Skeletal muscle tissue (tissue), 4 donors: ENCODE results near the gene NPAS3. TPM values are rescaled to one million over a fixed set of nuclear protein-coding genes. Genes with fewer than 3 reads are reported as not detected.

Experiments used
- H3K27ac ChIP-seq: one replicate; pipeline ENCODE4 v1.7.0; 2013; ENCODE audit warnings: mild to moderate bottlenecking, low read depth, low read length, inconsistent platforms
- H3K27me3 ChIP-seq, 3 donors: one replicate each; pipeline ENCODE4 v1.7.0; 2013; ENCODE audit warnings: low read length in 3 of 3; ENCODE audit not compliant: control insufficient read depth in 3 of 3, insufficient read depth in 3 of 3
- H3K36me3 ChIP-seq, 3 donors: one replicate each; pipeline ENCODE4 v1.7.0; 2013; ENCODE audit warnings: low read length in 3 of 3; ENCODE audit not compliant: control insufficient read depth in 3 of 3, insufficient read depth in 3 of 3
- H3K4me1 ChIP-seq, 3 donors: one replicate each; pipeline ENCODE4 v1.7.0; 2013; ENCODE audit warnings: low read length in 3 of 3, mild to moderate bottlenecking in 3 of 3; ENCODE audit not compliant: control insufficient read depth in 3 of 3, insufficient read depth in 3 of 3
- H3K4me3 ChIP-seq, 3 donors: one replicate each; pipeline ENCODE4 v1.7.0; 2013; ENCODE audit warnings: low read length in 3 of 3
- H3K9ac ChIP-seq, 3 donors: one replicate each; pipeline ENCODE4 v1.7.0; 2013; ENCODE audit warnings: low read length in 3 of 3, mild to moderate bottlenecking in 3 of 3, moderate library complexity in 2 of 3, low read depth in 1 of 3
- H3K9me3 ChIP-seq, 3 donors: one replicate each; pipeline ENCODE4 v1.7.0; 2013; ENCODE audit warnings: low read length in 3 of 3; ENCODE audit not compliant: control insufficient read depth in 3 of 3
- total RNA-seq: library from RNA; depleted of rRNA; stranded (reverse); fragments of >200 nt; gene quantifications from one replicate; pipeline ENCODE4 v1.2.3, GENCODE V29; 2014
- donor health status: Osteomylitis.

NPAS3 gene
- total RNA-seq, 1 donor from 2014 or later: 9.9 TPM

DNA sequence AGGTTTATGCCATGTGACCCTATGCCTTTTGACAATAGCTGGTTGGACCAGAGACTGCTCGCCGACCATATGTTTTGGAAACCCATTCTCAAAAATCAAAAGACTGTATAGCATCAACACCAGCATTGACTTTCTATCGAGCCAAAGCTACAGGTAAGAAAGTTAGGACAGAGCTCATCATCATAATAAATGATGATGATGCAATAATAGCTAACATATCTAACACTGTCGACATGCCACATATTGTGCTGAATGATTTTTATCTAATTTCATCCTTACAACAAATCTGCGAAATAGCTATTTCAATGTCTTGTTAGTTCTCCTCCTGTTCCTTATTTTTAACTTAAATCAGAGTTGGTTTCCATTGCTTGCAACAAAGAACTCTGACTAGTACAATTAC, 909.3 kb downstream of the NPAS3 start:
- H3K27me3 ChIP-seq: peaks cover 0 to 3% (median 0%) of the 10 kb centered on the region in 3 donors
- H3K4me3 ChIP-seq: no peak overlapping the region
- H3K4me1 ChIP-seq: no peaks in the 10 kb centered on the region
- H3K27ac ChIP-seq: no peak overlapping the region
- H3K9ac ChIP-seq: no peak overlapping the region
- H3K36me3 ChIP-seq: no peaks in the 10 kb centered on the region
- no peaks in the 10 kb centered on the region for H3K9me3 ChIP-seq

DNA sequence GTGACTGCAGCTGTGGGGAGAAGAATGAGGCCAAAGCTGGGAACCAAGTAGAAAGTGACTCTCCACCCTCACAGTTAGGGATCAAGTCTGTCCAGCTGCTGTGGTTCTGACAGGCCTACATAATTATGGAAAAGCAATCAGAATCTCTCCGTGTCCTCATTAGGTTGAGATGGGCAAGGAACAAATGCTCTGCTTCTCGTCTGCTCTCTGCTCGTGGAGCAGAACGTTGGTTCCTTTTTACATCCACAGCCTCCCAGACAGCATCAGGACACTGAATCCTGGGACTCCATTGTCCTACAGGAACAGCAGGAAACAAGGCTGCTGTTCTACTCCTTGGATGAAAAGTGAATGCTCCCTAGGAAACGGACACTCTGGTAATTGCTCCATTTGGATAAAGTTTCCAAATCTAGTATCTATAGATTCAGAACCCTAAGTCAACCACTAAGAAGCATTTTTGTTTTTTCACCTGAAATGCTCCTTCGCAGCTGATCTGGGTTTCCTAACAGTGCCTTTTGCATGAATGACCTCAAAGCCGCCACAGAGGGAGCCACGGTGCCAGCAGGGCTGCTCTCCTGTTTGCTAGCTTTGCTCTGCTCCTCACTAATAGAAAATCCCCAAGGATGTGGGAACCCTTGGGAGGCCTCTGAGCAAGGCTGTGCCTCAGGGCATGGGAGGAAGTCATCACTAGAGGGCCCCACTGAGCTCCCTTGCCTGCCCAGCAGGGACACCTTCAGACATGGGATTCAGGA, 910.2 kb downstream of the NPAS3 start:
- peaks cover 0 to 3% (median 0%) of the 10 kb centered on the region in 3 donors for H3K27me3 ChIP-seq
- no peak overlapping the region for H3K4me3 ChIP-seq
- H3K27ac ChIP-seq: no peak overlapping the region
- no peaks in the 10 kb centered on the region for H3K9me3 ChIP-seq
- no peaks in the 10 kb centered on the region for H3K36me3 ChIP-seq
- H3K4me1 ChIP-seq: no peaks in the 10 kb centered on the region
- no peak overlapping the region for H3K9ac ChIP-seq

DNA sequence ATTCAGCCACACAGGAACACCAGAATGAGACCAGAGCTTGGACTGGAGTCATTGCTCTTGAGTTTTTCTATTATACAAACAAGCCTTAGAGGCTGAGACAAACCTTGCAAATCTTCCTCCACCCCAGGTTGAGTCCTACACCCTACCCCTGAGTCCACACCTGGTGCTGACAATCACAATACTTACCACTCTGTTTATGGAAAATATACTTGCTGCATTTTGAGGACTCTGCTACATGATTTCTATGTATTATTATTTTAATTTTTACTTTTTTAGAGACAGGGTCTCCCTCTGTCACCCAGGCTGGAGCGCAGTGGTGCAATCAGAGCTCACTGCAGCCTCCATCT, 910.7 kb downstream of the NPAS3 start:
- Histone ChIP-seq H3K4me3 (no peak overlapping the region), H3K27me3 (peaks cover 0 to 3% (median 0%) of the 10 kb centered on the region in 3 donors), H3K9me3 (no peaks in the 10 kb centered on the region), H3K9ac (no peak overlapping the region), H3K36me3 (no peaks in the 10 kb centered on the region), H3K27ac (no peak overlapping the region), H3K4me1 (no peaks in the 10 kb centered on the region)

DNA sequence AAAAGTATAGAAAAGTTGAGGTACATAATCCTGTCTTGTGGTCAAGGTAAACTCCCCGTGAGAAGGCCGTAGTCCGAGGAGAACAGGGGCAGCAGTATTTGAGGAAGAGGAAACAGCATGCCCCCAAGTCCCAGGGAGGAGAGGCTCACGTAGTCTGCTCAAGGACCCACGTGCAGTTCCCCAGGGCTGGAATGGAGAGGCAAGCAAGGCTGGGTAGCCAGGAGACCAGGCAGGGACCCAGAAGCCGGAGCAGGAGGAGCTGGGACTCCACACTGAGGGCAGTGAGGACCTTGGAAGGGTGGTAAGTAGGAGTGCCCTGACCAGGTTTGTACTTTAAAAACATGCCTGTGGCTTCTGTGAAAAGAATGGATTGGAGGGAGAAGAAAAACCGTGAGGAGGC, 912.1 kb downstream of the NPAS3 start:
- Histone ChIP-seq H3K36me3 (no peaks in the 10 kb centered on the region), H3K27ac (no peak overlapping the region), H3K27me3 (peaks cover 0 to 3% (median 0%) of the 10 kb centered on the region in 3 donors), H3K4me1 (no peaks in the 10 kb centered on the region), H3K4me3 (no peak overlapping the region), H3K9ac (no peak overlapping the region), H3K9me3 (no peaks in the 10 kb centered on the region)

DNA sequence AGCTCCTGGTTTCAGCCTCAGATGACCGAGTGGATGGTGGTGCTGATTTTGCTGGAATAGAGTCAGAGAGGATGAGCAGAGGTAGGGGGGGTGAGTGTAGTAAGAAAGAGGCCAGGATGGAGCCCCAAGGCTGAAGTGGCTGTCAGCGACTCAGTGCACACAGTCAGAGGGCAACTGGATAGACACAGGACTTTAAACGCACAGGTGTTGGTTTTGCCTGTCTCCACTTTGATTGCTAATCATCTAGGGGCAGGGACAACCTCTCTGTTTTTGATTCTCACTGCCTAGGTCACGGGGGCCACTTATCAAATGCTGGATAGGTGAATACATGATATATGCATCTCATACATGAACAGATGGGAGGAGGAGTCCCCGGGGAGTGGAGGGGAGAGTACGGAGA, 912.7 kb downstream of the NPAS3 start:
- H3K9ac ChIP-seq: no peak overlapping the region
- H3K4me3 ChIP-seq: no peak overlapping the region
- peaks cover 0 to 3% (median 0%) of the 10 kb centered on the region in 3 donors for H3K27me3 ChIP-seq
- no peaks in the 10 kb centered on the region for H3K36me3 ChIP-seq
- no peak overlapping the region for H3K27ac ChIP-seq
- H3K4me1 ChIP-seq: no peaks in the 10 kb centered on the region
- no peaks in the 10 kb centered on the region for H3K9me3 ChIP-seq

DNA sequence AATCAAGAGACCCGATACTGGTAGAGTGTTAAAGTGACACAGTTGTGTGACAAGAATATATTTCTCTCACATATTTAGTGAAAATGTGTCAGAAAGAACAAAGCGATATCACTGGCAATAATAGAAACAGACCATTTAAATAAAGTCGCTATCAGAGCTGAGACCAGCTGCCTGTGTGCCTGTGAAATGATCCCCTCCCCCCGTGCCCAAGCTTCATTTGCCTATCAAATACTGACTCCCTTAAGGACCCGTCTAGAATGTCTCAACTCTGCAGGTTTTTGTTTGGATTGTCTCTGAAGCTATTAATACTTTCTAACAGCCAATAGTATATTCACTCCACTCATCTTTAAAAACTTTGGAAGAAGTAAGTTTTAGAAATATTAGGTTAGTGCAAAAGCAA, 913.3 kb downstream of the NPAS3 start:
- no peak overlapping the region for H3K4me3 ChIP-seq
- H3K4me1 ChIP-seq: no peaks in the 10 kb centered on the region
- no peaks in the 10 kb centered on the region for H3K9me3 ChIP-seq
- no peak overlapping the region for H3K9ac ChIP-seq
- peaks cover 0 to 3% (median 0%) of the 10 kb centered on the region in 3 donors for H3K27me3 ChIP-seq
- no peaks in the 10 kb centered on the region for H3K36me3 ChIP-seq
- no peak overlapping the region for H3K27ac ChIP-seq
